ENCODE results near the gene KCNS1.

- TF ChIP-seq CTCF (IDR thresholded peaks at IDR 0.05; ENCODE audit: low read length) (no peak), EZH2 (IDR thresholded peaks at IDR 0.05; ENCODE audit: borderline replicate concordance, low read length) (no peak)
These were observed 45.9 kb downstream of the KCNS1 start for GRCh38 chr20:45055056-45055455.

All from OCI-LY1 (cell line).